Activated T-cell treated with anti-CD3 and anti-CD28 coated beads, Interleukin-2, amount 50 U/mL, for 4 hours (primary cell): Measurements from ENCODE around the gene PRKD1. TPM values are rescaled to one million over a fixed set of nuclear protein-coding genes. Genes with fewer than 3 reads are reported as not detected.
"Not testable (repeated sequence)": the region's sequence is repeated elsewhere in the genome, so short reads cannot be mapped to it uniquely, and the experiment has no call there.

Source experiments
- ATAC-seq, 2 donors: fragments of 200-7000 bp; cut with Tn5 transposase; one replicate each; pipeline ENCODE4 v1.10.0; 2021
- DNase-seq: peaks from one replicate; pipeline ENCODE4 v3.0.0-alpha.2; 2020
- H3K27me3 Mint-ChIP-seq: one replicate; pipeline ENCODE4 v1.8.0; 2021; ENCODE audit warnings: low read depth, mixed read lengths
- H3K36me3 Mint-ChIP-seq: one replicate; pipeline ENCODE4 v1.8.0; 2022; ENCODE audit warnings: mixed read lengths; ENCODE audit not compliant: insufficient read depth
- H3K4me1 Mint-ChIP-seq: one replicate; pipeline ENCODE4 v1.8.0; 2021; ENCODE audit warnings: low read depth, mixed read lengths
- H3K4me3 Mint-ChIP-seq: one replicate; pipeline ENCODE4 v1.8.0; 2021; ENCODE audit warnings: mild to moderate bottlenecking, moderate library complexity, mixed read lengths
- H3K9me3 Mint-ChIP-seq: one replicate; pipeline ENCODE4 v1.8.0; 2021; ENCODE audit warnings: mixed read lengths
- total RNA-seq, 3 donors: library from RNA; stranded (reverse); gene quantifications; one replicate each; pipeline ENCODE4 v1.2.1, GENCODE V29; 2021

PRKD1 gene
- total RNA-seq, 3 donors from 2014 or later: 0.11 TPM; not detected in 2

GRCh38 chr14:29885988-29886387 lies 41.7 kb downstream of the PRKD1 start:
- H3K4me3 Mint-ChIP-seq: no peak overlapping the region
- ATAC-seq (no peak), DNase-seq (no peak)
- H3K4me1 Mint-ChIP-seq: no peaks in the 10 kb centered on the region
- no peaks in the 10 kb centered on the region for H3K27me3 Mint-ChIP-seq
- no peaks in the 10 kb centered on the region for H3K36me3 Mint-ChIP-seq
- H3K9me3 Mint-ChIP-seq: peaks cover 8% of the 10 kb centered on the region

GRCh38 chr14:29868000-29868399 lies 59.6 kb downstream of the PRKD1 start:
- Mint-ChIP-seq H3K4me3 (no peak overlapping the region), H3K36me3 (no peaks in the 10 kb centered on the region), H3K9me3 (no peaks in the 10 kb centered on the region), H3K4me1 (no peaks in the 10 kb centered on the region), H3K27me3 (no peaks in the 10 kb centered on the region)
- ATAC-seq (no peak), DNase-seq (no peak)

- no peaks in the 10 kb centered on the region for H3K9me3 Mint-ChIP-seq
- ATAC-seq (no peak), DNase-seq (no peak)
- no peaks in the 10 kb centered on the region for H3K36me3 Mint-ChIP-seq
- no peaks in the 10 kb centered on the region for H3K27me3 Mint-ChIP-seq
- H3K4me3 Mint-ChIP-seq: no peak overlapping the region
- no peaks in the 10 kb centered on the region for H3K4me1 Mint-ChIP-seq
These were observed 62.3 kb downstream of the PRKD1 start for GRCh38 chr14:29865299-29865698.

- no peak for ATAC-seq
- no peak for DNase-seq
- no peaks in the 10 kb centered on the region for H3K27me3 Mint-ChIP-seq
- H3K9me3 Mint-ChIP-seq: peaks cover 1% of the 10 kb centered on the region
- H3K4me3 Mint-ChIP-seq: no peak overlapping the region
- H3K36me3 Mint-ChIP-seq: no peaks in the 10 kb centered on the region
- no peaks in the 10 kb centered on the region for H3K4me1 Mint-ChIP-seq
These were observed 65.7 kb downstream of the PRKD1 start for GRCh38 chr14:29861996-29862395.

- H3K9me3 Mint-ChIP-seq: peaks cover 21% of the 10 kb centered on the region
- no peak for DNase-seq
These were observed 69.3 kb downstream of the PRKD1 start for GRCh38 chr14:29858299-29858698.

GRCh38 chr14:29857551-29857950 lies 70.1 kb downstream of the PRKD1 start:
- H3K9me3 Mint-ChIP-seq: peaks cover 21% of the 10 kb centered on the region
- H3K27me3 Mint-ChIP-seq: no peaks in the 10 kb centered on the region
- H3K4me3 Mint-ChIP-seq: no peak overlapping the region
- ATAC-seq (no peak), DNase-seq (no peak)
- H3K36me3 Mint-ChIP-seq: no peaks in the 10 kb centered on the region
- no peaks in the 10 kb centered on the region for H3K4me1 Mint-ChIP-seq

More at GRCh38 chr14:29858299-29858698, 69.3 kb downstream of the PRKD1 start:
- no peak overlapping the region for H3K4me3 Mint-ChIP-seq
- ATAC-seq: no peak
- no peaks in the 10 kb centered on the region for H3K4me1 Mint-ChIP-seq
- H3K36me3 Mint-ChIP-seq: no peaks in the 10 kb centered on the region
- H3K27me3 Mint-ChIP-seq: no peaks in the 10 kb centered on the region

GRCh38 chr14:29856516-29856915 lies 71.1 kb downstream of the PRKD1 start:
- H3K4me1 Mint-ChIP-seq: no peaks in the 10 kb centered on the region
- ATAC-seq (no peak), DNase-seq (no peak)
- no peaks in the 10 kb centered on the region for H3K27me3 Mint-ChIP-seq
- no peaks in the 10 kb centered on the region for H3K36me3 Mint-ChIP-seq
- H3K9me3 Mint-ChIP-seq: peaks cover 26% of the 10 kb centered on the region
- H3K4me3 Mint-ChIP-seq: no peak overlapping the region

GRCh38 chr14:29853691-29854090 lies 74.0 kb downstream of the PRKD1 start:
- not testable (repeated sequence) for H3K36me3 Mint-ChIP-seq, H3K4me1 Mint-ChIP-seq, H3K4me3 Mint-ChIP-seq, DNase-seq, H3K27me3 Mint-ChIP-seq, ATAC-seq
- peaks cover 36% of the 10 kb centered on the region for H3K9me3 Mint-ChIP-seq

GRCh38 chr14:29853272-29853671 lies 74.4 kb downstream of the PRKD1 start:
- DNase-seq (no peak), ATAC-seq (no peak)
- Mint-ChIP-seq H3K36me3 (no peaks in the 10 kb centered on the region), H3K4me3 (no peak overlapping the region), H3K4me1 (no peaks in the 10 kb centered on the region), H3K9me3 (peaks cover 36% of the 10 kb centered on the region), H3K27me3 (no peaks in the 10 kb centered on the region)

GRCh38 chr14:29851397-29851796 lies 76.2 kb downstream of the PRKD1 start:
- no peaks in the 10 kb centered on the region for H3K36me3 Mint-ChIP-seq
- no peak overlapping the region for H3K4me3 Mint-ChIP-seq
- no peaks in the 10 kb centered on the region for H3K4me1 Mint-ChIP-seq
- no peak for ATAC-seq
- H3K9me3 Mint-ChIP-seq: peaks cover 35% of the 10 kb centered on the region
- H3K27me3 Mint-ChIP-seq: no peaks in the 10 kb centered on the region
- no peak for DNase-seq

- no peak for DNase-seq
- Mint-ChIP-seq H3K4me3 (no peak overlapping the region), H3K27me3 (no peaks in the 10 kb centered on the region), H3K4me1 (no peaks in the 10 kb centered on the region), H3K9me3 (peaks cover 25% of the 10 kb centered on the region), H3K36me3 (no peaks in the 10 kb centered on the region)
- ATAC-seq: no peak
These were observed 80.6 kb downstream of the PRKD1 start for GRCh38 chr14:29847056-29847380.

GRCh38 chr14:29846339-29847055 lies 81.2 kb downstream of the PRKD1 start:
- DNase-seq (no peak), ATAC-seq (no peak)
- Mint-ChIP-seq H3K36me3 (no peaks in the 10 kb centered on the region), H3K4me3 (no peak overlapping the region), H3K4me1 (no peaks in the 10 kb centered on the region), H3K9me3 (peaks cover 19% of the 10 kb centered on the region), H3K27me3 (no peaks in the 10 kb centered on the region)

GRCh38 chr14:29843981-29844380 lies 83.7 kb downstream of the PRKD1 start:
- Mint-ChIP-seq H3K4me3 (no peak overlapping the region), H3K27me3 (no peaks in the 10 kb centered on the region), H3K4me1 (no peaks in the 10 kb centered on the region), H3K36me3 (no peaks in the 10 kb centered on the region), H3K9me3 (peaks cover 21% of the 10 kb centered on the region)
- ATAC-seq: no peak
- DNase-seq: no peak

GRCh38 chr14:29842228-29842627 lies 85.4 kb downstream of the PRKD1 start:
- Mint-ChIP-seq H3K4me3 (no peak overlapping the region), H3K4me1 (no peaks in the 10 kb centered on the region), H3K36me3 (no peaks in the 10 kb centered on the region), H3K9me3 (peaks cover 25% of the 10 kb centered on the region), H3K27me3 (no peaks in the 10 kb centered on the region)
- ATAC-seq: no peak
- DNase-seq: no peak

- H3K36me3 Mint-ChIP-seq, H3K27me3 Mint-ChIP-seq, H3K4me1 Mint-ChIP-seq: not testable (repeated sequence)
These were observed 87.2 kb downstream of the PRKD1 start for GRCh38 chr14:29840369-29840892.

More at GRCh38 chr14:29840369-29840892, 87.2 kb downstream of the PRKD1 start:
- peaks cover 31% of the 10 kb centered on the region for H3K9me3 Mint-ChIP-seq
- not testable (repeated sequence) for H3K4me3 Mint-ChIP-seq, DNase-seq, ATAC-seq
